Mesothelial cell of epicardium (in vitro differentiated cells): ENCODE data around the gene C1orf141. TPM values are rescaled to one million over a fixed set of nuclear protein-coding genes. Genes with fewer than 3 reads are reported as not detected.
A peak's percentile ranks its signal among the peaks of the same experiment; 100 is the strongest.

Source experiments
- DNase-seq, 2 experiments: peaks; one replicate each; pipeline ENCODE4 v3.0.0; 2021; ENCODE audit warnings: low spot score in 2 of 2; ENCODE audit not compliant: unreplicated experiment in 2 of 2
- H3K27ac Mint-ChIP-seq: 2 replicates; pipeline ENCODE4 v1.8.0; 2021; ENCODE audit warnings: mixed read lengths
- H3K27me3 Mint-ChIP-seq: 2 replicates; pipeline ENCODE4 v1.8.0; 2021; ENCODE audit warnings: low read depth, mixed read lengths
- H3K36me3 Mint-ChIP-seq: 2 replicates; pipeline ENCODE4 v1.8.0; 2021; ENCODE audit warnings: mixed read lengths
- H3K4me1 Mint-ChIP-seq: 2 replicates; pipeline ENCODE4 v1.8.0; 2021; ENCODE audit warnings: mixed read lengths
- H3K4me3 Mint-ChIP-seq: 2 replicates; pipeline ENCODE4 v1.8.0; 2021; ENCODE audit warnings: mild to moderate bottlenecking, moderate library complexity, mixed read lengths
- H3K9me3 Mint-ChIP-seq: 2 replicates; pipeline ENCODE4 v1.8.0; 2021; ENCODE audit warnings: mixed read lengths
- CTCF ChIP-seq: fragments of 200-600 bp; sonication (generic); IDR thresholded peaks from one replicate; pipeline ENCODE4 v1.5.0; 2021; ENCODE audit warnings: antibody characterized with exemption; ENCODE audit not compliant: unreplicated experiment
- total RNA-seq: library from RNA; stranded (reverse); gene quantifications from 3 replicates; pipeline ENCODE4 v1.2.1, GENCODE V29; 2021

C1orf141 gene
- 0.22 to 0.23 TPM in 2 of 3 replicates, not detected in the other for total RNA-seq

- H3K9me3 Mint-ChIP-seq: no peaks in the 10 kb centered on the region
- no peaks in the 10 kb centered on the region for H3K36me3 Mint-ChIP-seq
- no peak for TF ChIP-seq CTCF
- H3K27ac Mint-ChIP-seq: peak within 1 kb of the TSS; percentile 45
- peaks cover 18% of the 10 kb centered on the region for H3K4me1 Mint-ChIP-seq
- H3K27me3 Mint-ChIP-seq: no peaks in the 10 kb centered on the region
- DNase-seq: no peak
- H3K4me3 Mint-ChIP-seq: peak within 1 kb of the TSS; percentile 59
Measured at GRCh38 chr1:67134695-67135094, at the start of gene C1orf141. C1orf141 (minus strand) TSS chr1:67134970; CDS start chr1:67127240, 7,730 bp downstream.

GRCh38 chr1:67175530-67176087, 40.8 kb upstream of the C1orf141 start:
- no peak overlapping the region for H3K4me3 Mint-ChIP-seq
- TF ChIP-seq CTCF: no peak
- no peaks in the 10 kb centered on the region for H3K36me3 Mint-ChIP-seq
- no peak for DNase-seq
- H3K27me3 Mint-ChIP-seq: peaks cover 13% of the 10 kb centered on the region
- H3K27ac Mint-ChIP-seq: no peak overlapping the region
- H3K4me1 Mint-ChIP-seq: peaks cover 12% of the 10 kb centered on the region
- H3K9me3 Mint-ChIP-seq: peaks cover 4% of the 10 kb centered on the region

- peaks cover 11% of the 10 kb centered on the region for H3K27me3 Mint-ChIP-seq
- H3K4me3 Mint-ChIP-seq: no peak overlapping the region
Measured at GRCh38 chr1:67174716-67175284, 40.0 kb upstream of the C1orf141 start.

GRCh38 chr1:67173988-67174387, 39.2 kb upstream of the C1orf141 start:
- no peak for DNase-seq
- TF ChIP-seq CTCF: no peak
- H3K4me3 Mint-ChIP-seq: no peak overlapping the region
- H3K4me1 Mint-ChIP-seq: peaks cover 12% of the 10 kb centered on the region
- no peaks in the 10 kb centered on the region for H3K36me3 Mint-ChIP-seq
- H3K9me3 Mint-ChIP-seq: no peaks in the 10 kb centered on the region
- H3K27ac Mint-ChIP-seq: no peak overlapping the region
- H3K27me3 Mint-ChIP-seq: peaks cover 4% of the 10 kb centered on the region

More at GRCh38 chr1:67174716-67175284, 40.0 kb upstream of the C1orf141 start:
- TF ChIP-seq CTCF: no peak
- Mint-ChIP-seq H3K4me1 (peaks cover 12% of the 10 kb centered on the region), H3K27ac (no peak overlapping the region), H3K9me3 (peaks cover 2% of the 10 kb centered on the region), H3K36me3 (no peaks in the 10 kb centered on the region)
- no peak for DNase-seq

GRCh38 chr1:67171978-67172377, 37.2 kb upstream of the C1orf141 start:
- H3K9me3 Mint-ChIP-seq: no peaks in the 10 kb centered on the region
- no peaks in the 10 kb centered on the region for H3K36me3 Mint-ChIP-seq
- DNase-seq: no peak
- H3K27ac Mint-ChIP-seq: no peak overlapping the region
- peaks cover 12% of the 10 kb centered on the region for H3K4me1 Mint-ChIP-seq
- no peak overlapping the region for H3K4me3 Mint-ChIP-seq
- TF ChIP-seq CTCF: no peak
- H3K27me3 Mint-ChIP-seq: no peaks in the 10 kb centered on the region

GRCh38 chr1:67171574-67171955, 36.8 kb upstream of the C1orf141 start:
- Mint-ChIP-seq H3K9me3 (no peaks in the 10 kb centered on the region), H3K27ac (no peak overlapping the region), H3K4me3 (no peak overlapping the region), H3K27me3 (no peaks in the 10 kb centered on the region), H3K4me1 (peaks cover 12% of the 10 kb centered on the region), H3K36me3 (no peaks in the 10 kb centered on the region)
- no peak for TF ChIP-seq CTCF
- DNase-seq: no peak
